B cell (primary cell): ENCODE measurements around the gene ANKRD9. TPM values are rescaled to one million over a fixed set of nuclear protein-coding genes. Genes with fewer than 3 reads are reported as not detected.

Experiments
- ATAC-seq: fragments of 200-7000 bp; cut with Tn5 transposase; one replicate; pipeline ENCODE4 v1.10.0; 2021; ENCODE audit warnings: low read depth, mild to moderate bottlenecking, moderate number of reproducible peaks, moderate library complexity
- CTCF ChIA-PET: fragments of 350-600 bp; sonication (Branson Sonifier 250); formaldehyde crosslinking; loops from one replicate; lab custom pipeline; 2021; ENCODE audit warnings: antibody characterized with exemption, inconsistent platforms; lab: Charles Lee
- POLR2A ChIA-PET: fragments of 350-600 bp; sonication (Branson Sonifier 250); formaldehyde crosslinking; loops from one replicate; lab custom pipeline; 2021; ENCODE audit warnings: antibody characterized with exemption; lab: Charles Lee
- DNase-seq: peaks from one replicate; pipeline ENCODE4 v3.0.0; 2013
- H2AFZ ChIP-seq: 2 replicates; pipeline ENCODE4 v1.6.1; 2012; ENCODE audit warnings: mild to moderate bottlenecking, low read depth, low read length; ENCODE audit not compliant: insufficient read depth, poor library complexity, severe bottlenecking
- H3K27ac ChIP-seq, 2 donors: 1 replicate in 1 of 2; 2 replicates in 1 of 2; pipeline ENCODE4 v1.5.1; 2012 to 2013; ENCODE audit warnings: low read length in 2 of 2, mild to moderate bottlenecking in 2 of 2, moderate library complexity in 1 of 2
- H3K27me3 ChIP-seq, 4 experiments: fragments of 200-600 bp in 1 of 4; sonication (generic) in 1 of 4; replicated peaks in 1 of 4; 1 replicate in 2 of 4; 2 replicates in 2 of 4; pipeline versions ENCODE4 v1.6.1 to v1.7.0; 2013 to 2016; ENCODE audit warnings: low read length in 3 of 4, mild to moderate bottlenecking in 2 of 4, mixed read lengths in 1 of 4, moderate library complexity in 1 of 4; ENCODE audit not compliant: insufficient read depth in 4 of 4, control insufficient read depth in 3 of 4; ENCODE audit errors: control extremely low read depth in 1 of 4
- H3K36me3 ChIP-seq, 2 experiments: replicated peaks in 1 of 2; 1 replicate in 1 of 2; 2 replicates in 1 of 2; pipeline versions ENCODE4 v1.6.1 to v1.7.1; 2013; ENCODE audit warnings: low read length in 1 of 2; ENCODE audit not compliant: insufficient read depth in 2 of 2, control insufficient read depth in 1 of 2; ENCODE audit errors: control extremely low read depth in 1 of 2, extremely low read depth in 1 of 2
- H3K4me1 ChIP-seq, 2 donors: fragments of 200-600 bp in 1 of 2; sonication (generic) in 1 of 2; 1 replicate in 1 of 2; 2 replicates in 1 of 2; pipeline versions ENCODE4 v1.5.1 to v1.6.1; 2013 to 2017; ENCODE audit warnings: low read length in 2 of 2; ENCODE audit not compliant: control insufficient read depth in 2 of 2, insufficient read depth in 2 of 2
- H3K4me2 ChIP-seq: replicated peaks from 2 replicates; pipeline ENCODE3; 2012; ENCODE audit warnings: mild to moderate bottlenecking, low read depth, low read length; ENCODE audit not compliant: poor library complexity, severe bottlenecking
- H3K4me3 ChIP-seq, 5 experiments: fragments of 200-600 bp in 1 of 5; sonication (generic) in 1 of 5; 1 replicate in 3 of 5; 2 replicates in 2 of 5; pipeline versions ENCODE4 v1.5.1 to v1.7.0; 2011 to 2016; ENCODE audit warnings: low read length in 4 of 5, mild to moderate bottlenecking in 4 of 5, low read depth in 2 of 5, control low read depth in 1 of 5, moderate library complexity in 1 of 5; ENCODE audit not compliant: insufficient read depth in 1 of 5; ENCODE audit errors: control extremely low read depth in 1 of 5, extremely low read depth in 1 of 5
- H3K79me2 ChIP-seq: fragments of 200-600 bp; sonication (generic); one replicate; pipeline ENCODE4 v1.6.0; 2016; ENCODE audit warnings: low read length; ENCODE audit not compliant: control insufficient read depth, insufficient read depth
- H3K9ac ChIP-seq: fragments of 200-600 bp; sonication (generic); 2 replicates; pipeline ENCODE4 v1.6.1; 2017; ENCODE audit warnings: mild to moderate bottlenecking, low read length, moderate library complexity
- H3K9me3 ChIP-seq, 3 donors: one replicate each; pipeline versions ENCODE4 v1.6.1 to v1.7.1; 2013; ENCODE audit warnings: low read length in 2 of 3; ENCODE audit not compliant: control insufficient read depth in 2 of 3, insufficient read depth in 1 of 3; ENCODE audit errors: control extremely low read depth in 1 of 3
- H4K20me1 ChIP-seq: 2 replicates; pipeline ENCODE4 v1.6.0; 2012; ENCODE audit warnings: mild to moderate bottlenecking, low read length; ENCODE audit not compliant: insufficient read depth, control insufficient read depth, poor library complexity, severe bottlenecking
- H3K27ac Mint-ChIP-seq: one replicate; pipeline ENCODE4 v1.8.0; 2021; ENCODE audit warnings: mixed read lengths
- H3K27me3 Mint-ChIP-seq: one replicate; pipeline ENCODE4 v1.8.0; 2021; ENCODE audit warnings: mixed read lengths
- H3K4me1 Mint-ChIP-seq: one replicate; pipeline ENCODE4 v1.8.0; 2021; ENCODE audit warnings: mixed read lengths
- H3K4me3 Mint-ChIP-seq: one replicate; pipeline ENCODE4 v1.8.0; 2021; ENCODE audit warnings: mixed read lengths
- H3K9me3 Mint-ChIP-seq: one replicate; pipeline ENCODE4 v1.8.0; 2022; ENCODE audit warnings: mixed read lengths; ENCODE audit not compliant: insufficient read depth
- CTCF ChIP-seq: fragments of 200-600 bp; IDR thresholded peaks from one replicate; pipeline ENCODE4 v1.8.0; 2022; ENCODE audit warnings: antibody characterized with exemption, mild to moderate bottlenecking
- EZH2 ChIP-seq: IDR thresholded peaks from 2 replicates; pipeline ENCODE4 v1.6.1; 2012; ENCODE audit warnings: borderline replicate concordance, low read depth, mild to moderate bottlenecking, moderate library complexity, low read length; ENCODE audit not compliant: insufficient read depth, poor library complexity, severe bottlenecking
- WGBS: methylation state at CpG from one replicate; pipeline ENCODE4 v1.1.5; 2013; ENCODE audit warnings: missing lambda C conversion rate; ENCODE audit not compliant: insufficient coverage; 5-methylcytosine and 5-hydroxymethylcytosine counted together
- intact Hi-C: fragments of 100-400 bp; cut with micrococcal nuclease; formaldehyde crosslinking; loops from one replicate; pipeline ENCODE4 v1.10.0; 2022
- polyA plus RNA-seq: library from polyadenylated mRNA; depleted of rRNA; stranded (reverse); fragments of >200 nt; gene quantifications from 2 replicates; pipeline ENCODE4 v1.2.3, GENCODE V29; 2012
- total RNA-seq, 2 donors: library from RNA; stranded (reverse); fragments of 120-200 nt in 1 of 2; gene quantifications; 1 replicate in 1 of 2; 2 replicates in 1 of 2; pipeline versions ENCODE4 v1.2.3 to v1.2.4, GENCODE V29; 2013 to 2022

Gene ANKRD9
- total and polyA plus RNA-seq, 2 donors (not counting 1 experiment from before 2014, with no cell fraction given), result 1.4 to 1.5 TPM

- Histone ChIP-seq H3K36me3 (no peaks in the 10 kb centered on the region), H3K27ac (no peak overlapping the region), H3K4me3 (no peak overlapping the region), H3K27me3 (no peaks in the 10 kb centered on the region), H3K79me2 (no peaks in the 10 kb centered on the region), H2AFZ (no peak overlapping the region), H3K4me2 (no peak overlapping the region), H3K9me3 (no peaks in the 10 kb centered on the region), H3K4me1 (no peaks in the 10 kb centered on the region), H4K20me1 (no peaks in the 10 kb centered on the region), H3K9ac (no peak overlapping the region)
- ATAC-seq (no peak), DNase-seq (no peak)
- POLR2A ChIA-PET, result no interaction called here
- H3K27me3 Mint-ChIP-seq, result no peaks in the 10 kb centered on the region
- no peaks in the 10 kb centered on the region for H3K4me1 Mint-ChIP-seq
- CTCF ChIA-PET, result no interaction called here
- WGBS, result 100% methylated on average over 4 of the region's 5 CpGs
- no peak for TF ChIP-seq CTCF
- no peak overlapping the region for H3K27ac Mint-ChIP-seq
- intact Hi-C loops, result no loop called here
- no peak overlapping the region for H3K4me3 Mint-ChIP-seq
- no peaks in the 10 kb centered on the region for H3K9me3 Mint-ChIP-seq
Measured at GRCh38 chr14:102474934-102475333, 34.6 kb downstream of the ANKRD9 start.

GRCh38 chr14:102473559-102473958 is 36.0 kb downstream of the ANKRD9 start:
- no peaks in the 10 kb centered on the region for H3K27me3 Mint-ChIP-seq
- DNase-seq (no peak), ATAC-seq (no peak)
- H3K27ac Mint-ChIP-seq, result no peak overlapping the region
- no peak overlapping the region for H3K4me3 Mint-ChIP-seq
- Histone ChIP-seq H3K9ac (no peak overlapping the region), H3K9me3 (no peaks in the 10 kb centered on the region), H4K20me1 (no peaks in the 10 kb centered on the region), H3K4me3 (no peak overlapping the region), H3K36me3 (no peaks in the 10 kb centered on the region), H3K4me1 (no peaks in the 10 kb centered on the region), H3K79me2 (no peaks in the 10 kb centered on the region), H3K4me2 (no peak overlapping the region), H3K27me3 (no peaks in the 10 kb centered on the region), H2AFZ (no peak overlapping the region), H3K27ac (no peak overlapping the region)
- 100% methylated on average over 1 of the region's 2 CpGs for WGBS
- ChIA-PET POLR2A (no interaction called here), CTCF (no interaction called here)
- H3K4me1 Mint-ChIP-seq, result no peaks in the 10 kb centered on the region
- TF ChIP-seq EZH2 (no peak), CTCF (no peak)
- no peaks in the 10 kb centered on the region for H3K9me3 Mint-ChIP-seq
- intact Hi-C loops, result no loop called here
